OCI-M2 (cell line): Measurements from ENCODE around the gene DIABLO.
"Not testable (repeated sequence)": the region's sequence is repeated elsewhere in the genome, so short reads cannot be mapped to it uniquely, and the experiment has no call there.

Source experiments
- DNase-seq: peaks from one replicate; lab custom pipeline; 2025; ENCODE audit not compliant: unreplicated experiment; lab: John Stamatoyannopoulos, UW

DIABLO gene

GRCh38 chr12:122190842-122191668 is 34.8 kb downstream of the DIABLO start:
- no peak for DNase-seq

- no peak for DNase-seq
Measured at GRCh38 chr12:122189626-122190475, 36.0 kb downstream of the DIABLO start.

GRCh38 chr12:122187466-122187865 is 38.4 kb downstream of the DIABLO start:
- no peak for DNase-seq

- no peak for DNase-seq
Measured at GRCh38 chr12:122185494-122186082, 40.3 kb downstream of the DIABLO start.

GRCh38 chr12:122185079-122185478 is 40.8 kb downstream of the DIABLO start:
- DNase-seq, result no peak

GRCh38 chr12:122184517-122184916 is 41.3 kb downstream of the DIABLO start:
- DNase-seq, result no peak

- DNase-seq, result no peak
Measured at GRCh38 chr12:122183588-122183940, 42.3 kb downstream of the DIABLO start.

- DNase-seq, result no peak
Measured at GRCh38 chr12:122182887-122183587, 42.8 kb downstream of the DIABLO start, which contains the start of gene LRRC43. Gene LRRC43 (plus strand): TSS chr12:122183123. CDS start chr12:122183145, 22 bp downstream.

- not testable (repeated sequence) for DNase-seq
Measured at GRCh38 chr12:122176473-122176872, 49.4 kb downstream of the DIABLO start.

GRCh38 chr12:122174155-122174845 is 51.6 kb downstream of the DIABLO start, which contains the start of gene IL31:
Gene IL31 (minus strand): TSS chr12:122174221. CDS start chr12:122174172, 49 bp downstream.
- no peak for DNase-seq

GRCh38 chr12:122172262-122172939 is 53.5 kb downstream of the DIABLO start:
- DNase-seq, result no peak

- DNase-seq, result no peak
Measured at GRCh38 chr12:122171399-122171798, 54.5 kb downstream of the DIABLO start.

GRCh38 chr12:122168492-122168891 is 57.4 kb downstream of the DIABLO start:
- no peak for DNase-seq

GRCh38 chr12:122167356-122167925 is 58.4 kb downstream of the DIABLO start:
- no peak for DNase-seq

GRCh38 chr12:122166422-122167349 is 59.2 kb downstream of the DIABLO start:
- no peak for DNase-seq

GRCh38 chr12:122162976-122163375 is 62.9 kb downstream of the DIABLO start:
- no peak for DNase-seq

- no peak for DNase-seq
Measured at GRCh38 chr12:122161682-122162081, 64.2 kb downstream of the DIABLO start.

GRCh38 chr12:122160761-122161160 is 65.1 kb downstream of the DIABLO start:
- no peak for DNase-seq
